HCT116 (cell line): ENCODE data around the gene HIVEP3. TPM values are rescaled to one million over a fixed set of nuclear protein-coding genes. Genes with fewer than 3 reads are reported as not detected.

Experiments used
- ATAC-seq: fragments of 200-7000 bp; cut with Tn5 transposase; 2 replicates; pipeline ENCODE4 v1.9.1; 2020; ENCODE audit warnings: mild to moderate bottlenecking, moderate library complexity
- BruUV-seq: library from RNA; stranded (reverse); fragments of 400-500 nt; replicated peaks from 2 replicates; lab custom pipeline; 2021; lab: Mats Ljungman, UMichigan
- CTCF ChIA-PET: fragments of 300-600 bp; sonication (Branson Sonifier 250); formaldehyde crosslinking; loops from one replicate; lab custom pipeline; 2021; ENCODE audit warnings: antibody characterized with exemption; lab: Charles Lee
- POLR2A ChIA-PET: fragments of 300-600, 350-600 bp; sonication (Branson Sonifier 250); formaldehyde crosslinking; loops from one replicate; lab custom pipeline; 2021; ENCODE audit warnings: antibody characterized with exemption; lab: Charles Lee
- RAD21 ChIA-PET, 2 experiments: fragments of 300-600 bp; sonication (Branson Sonifier 250); formaldehyde crosslinking; loops; one replicate each; lab custom pipeline; 2023; ENCODE audit warnings: low total read pairs in 2 of 2; ENCODE audit not compliant: uncharacterized antibody in 2 of 2, unreplicated experiment in 2 of 2, low non-redundant PET in 1 of 2; lab: Charles Lee
- DNase-seq: peaks from one replicate; pipeline ENCODE4 v3.0.0-alpha.2; 2010; ENCODE audit warnings: low read depth, low spot score
- H2AFZ ChIP-seq: fragments of 200-600 bp; shearing (Covaris generic), sonication (generic); 2 replicates; pipeline ENCODE4 v1.6.1; 2017; ENCODE audit warnings: low read depth, mixed run types, mixed read lengths, antibody characterized with exemption, low read length; ENCODE audit not compliant: poor library complexity, severe bottlenecking
- H3K27ac ChIP-seq: 2 replicates; pipeline ENCODE4 v1.5.1; 2012; ENCODE audit warnings: low read depth, low read length
- H3K27me3 ChIP-seq: fragments of 200-600 bp; sonication (generic); 2 replicates; pipeline ENCODE4 v1.6.1; 2016; ENCODE audit warnings: mixed run types, low read length, mixed read lengths; ENCODE audit not compliant: insufficient read depth
- H3K36me3 ChIP-seq, 2 experiments: fragments of 200-500 bp in 1 of 2; fragments of 200-600 bp in 1 of 2; sonication (Bioruptor generic) in 1 of 2; sonication (generic) in 1 of 2; 2 replicates each; pipeline versions ENCODE4 v1.5.1 to v1.6.1; 2014 to 2016; ENCODE audit warnings: low read length in 2 of 2, inconsistent platforms in 1 of 2, mixed read lengths in 1 of 2, mixed run types in 1 of 2; ENCODE audit not compliant: insufficient read depth in 2 of 2, control insufficient read depth in 1 of 2
- H3K4me1 ChIP-seq, 2 experiments: fragments of 200-600 bp in 1 of 2; sonication (generic) in 1 of 2; 2 replicates each; pipeline versions ENCODE4 v1.5.1 to v1.6.1; 2012 to 2017; ENCODE audit warnings: low read length in 2 of 2, inconsistent platforms in 1 of 2, mild to moderate bottlenecking in 1 of 2, mixed read lengths in 1 of 2, mixed run types in 1 of 2, moderate library complexity in 1 of 2; ENCODE audit not compliant: insufficient read depth in 2 of 2, control insufficient read depth in 1 of 2
- H3K4me2 ChIP-seq: fragments of 200-600 bp; sonication (generic); 2 replicates; pipeline ENCODE4 v1.6.1; 2017; ENCODE audit warnings: mixed run types, low read length, mixed read lengths
- H3K4me3 ChIP-seq, 2 experiments: fragments of 200-600 bp in 1 of 2; sonication (generic) in 1 of 2; replicated peaks in 1 of 2; 2 replicates each; pipeline ENCODE4 v1.5.1; 2011 to 2016; ENCODE audit warnings: low read length in 2 of 2, control low read depth in 1 of 2, low read depth in 1 of 2, mild to moderate bottlenecking in 1 of 2, mixed read lengths in 1 of 2, mixed run types in 1 of 2
- H3K79me2 ChIP-seq: fragments of 200-600 bp; sonication (generic); 2 replicates; pipeline ENCODE4 v1.6.1; 2017; ENCODE audit warnings: mild to moderate bottlenecking, mixed run types, low read length, moderate library complexity, mixed read lengths; ENCODE audit not compliant: insufficient read depth
- H3K9ac ChIP-seq: fragments of 200-600 bp; sonication (generic); 2 replicates; pipeline ENCODE4 v1.6.1; 2016; ENCODE audit warnings: low read length, mixed read lengths
- H3K9me2 ChIP-seq: fragments of 200-600 bp; sonication (generic), shearing (Covaris generic); 2 replicates; pipeline ENCODE4 v1.6.1; 2017; ENCODE audit warnings: mixed run types, mild to moderate bottlenecking, moderate library complexity; ENCODE audit not compliant: insufficient read depth
- H3K9me3 ChIP-seq, 2 experiments: fragments of 200-500 bp in 1 of 2; fragments of 200-600 bp in 1 of 2; sonication (Bioruptor generic) in 1 of 2; sonication (generic) in 1 of 2; 2 replicates each; pipeline ENCODE4 v1.6.1; 2014 to 2017; ENCODE audit warnings: low read length in 2 of 2, mixed read lengths in 2 of 2, inconsistent platforms in 1 of 2, low read depth in 1 of 2, mild to moderate bottlenecking in 1 of 2, mixed run types in 1 of 2, moderate library complexity in 1 of 2; ENCODE audit not compliant: control insufficient read depth in 1 of 2, insufficient read depth in 1 of 2
- H4K20me1 ChIP-seq: fragments of 200-600 bp; sonication (generic), shearing (Covaris generic); 2 replicates; pipeline ENCODE4 v1.6.1; 2017; ENCODE audit warnings: mixed run types, mild to moderate bottlenecking, moderate library complexity; ENCODE audit not compliant: insufficient read depth
- ATF3 ChIP-seq: IDR thresholded peaks from 2 replicates; pipeline ENCODE4 v1.6.1; 2012
- CEBPB ChIP-seq: IDR thresholded peaks from 2 replicates; pipeline ENCODE4 v1.6.1; 2012; ENCODE audit warnings: low read depth
- EGR1 ChIP-seq: IDR thresholded peaks from 2 replicates; pipeline ENCODE4 v1.6.1; 2012; ENCODE audit warnings: low read depth
- EZH2 ChIP-seq: fragments of 200-600 bp; sonication (generic); IDR thresholded peaks from 2 replicates; pipeline ENCODE4 v1.6.1; 2017; ENCODE audit warnings: antibody characterized with exemption, mixed run types
- FOSL1 ChIP-seq: IDR thresholded peaks from 2 replicates; pipeline ENCODE4 v1.6.1; 2012; ENCODE audit warnings: low read depth
- POLR2AphosphoS5 ChIP-seq: IDR thresholded peaks from 2 replicates; pipeline ENCODE4 v1.6.1; 2011; ENCODE audit warnings: mild to moderate bottlenecking, low read depth, low read length, moderate library complexity
- REST ChIP-seq: IDR thresholded peaks from 2 replicates; pipeline ENCODE4 v1.6.1; 2012; ENCODE audit warnings: low read depth
- SRF ChIP-seq: IDR thresholded peaks from 2 replicates; pipeline ENCODE4 v1.6.1; 2012; ENCODE audit warnings: low read depth
- ZFX ChIP-seq: fragments of 450-650 bp; IDR thresholded peaks from 2 replicates; pipeline ENCODE4 v1.6.1; 2017
- ZNF274 ChIP-seq: fragments of 200-500 bp; sonication (Bioruptor generic); IDR thresholded peaks from 2 replicates; pipeline ENCODE4 v1.6.1; 2014; ENCODE audit warnings: mild to moderate bottlenecking, low read depth, low read length, inconsistent platforms
- intact Hi-C: fragments of 100-400 bp; cut with micrococcal nuclease; formaldehyde crosslinking; loops from 2 replicates; pipeline ENCODE4 v1.10.0; 2022
- total RNA-seq: library from RNA; stranded (reverse); gene quantifications from one replicate; pipeline ENCODE4 v1.2.1, GENCODE V29; 2021; ENCODE audit not compliant: unreplicated experiment

Gene HIVEP3
- total RNA-seq, 1 experiment from 2014 or later, result 7.1 TPM

- ATAC-seq, result no peak
- RAD21 ChIA-PET, result interaction anchor here in 1 of 2 experiments (0.6 kb wide), 1 partner anchor 15 kb away, joined by 3 read pairs; no protein-coding TSS in a partner anchor
- no peak overlapping the region for H3K9ac ChIP-seq
- H3K4me3 ChIP-seq, result no peak overlapping the region
- H3K36me3 ChIP-seq, result no peaks in the 10 kb centered on the region
- POLR2A ChIA-PET, result no interaction called here
- H3K27me3 ChIP-seq, result no peaks in the 10 kb centered on the region
- intact Hi-C loops, result no loop called here
- no peak for DNase-seq
- CTCF ChIA-PET, result no interaction called here
- TF ChIP-seq EZH2, result no peak
- no peak for TF ChIP-seq ZFX
- TF ChIP-seq POLR2AphosphoS5, result no peak
- no peak for TF ChIP-seq ATF3
- TF ChIP-seq EGR1, result no peak
- no peak for TF ChIP-seq REST
- no peak for TF ChIP-seq ZNF274
- TF ChIP-seq CEBPB, result no peak
- TF ChIP-seq FOSL1, result no peak
- TF ChIP-seq SRF, result no peak
- no peak overlapping the region for H2AFZ ChIP-seq
- no peaks in the 10 kb centered on the region for H3K9me2 ChIP-seq
- peaks cover 9 to 13% of the 10 kb centered on the region in 2 experiments; a peak in 3 of 4 replicates for H3K9me3 ChIP-seq
- BruUV-seq, result no TSS peak
- H4K20me1 ChIP-seq, result no peaks in the 10 kb centered on the region
- no peak overlapping the region for H3K27ac ChIP-seq
- H3K79me2 ChIP-seq, result no peaks in the 10 kb centered on the region
- no peaks in the 10 kb centered on the region for H3K4me1 ChIP-seq
- no peak overlapping the region for H3K4me2 ChIP-seq
Observed at GRCh38 chr1:41758500-41758899, 160.2 kb downstream of the HIVEP3 start.
